GM18868 (cell line): ENCODE measurements around the gene CABP2.

Experiments used
- ATAC-seq: cut with Tn5 transposase; IDR thresholded peaks from one replicate; pipeline ENCODE4 v1.9.1; 2021; ENCODE audit warnings: mild to moderate bottlenecking, moderate library complexity; ENCODE audit not compliant: unreplicated experiment

CABP2 gene

GRCh38 chr11:67508486-67509121 is 14.6 kb downstream of the CABP2 start:
- peak; percentile 42 for ATAC-seq

GRCh38 chr11:67507864-67508485 is 15.3 kb downstream of the CABP2 start, which contains the start of gene CDK2AP2:
CDK2AP2 (minus strand) TSS chr11:67508162; CDS start chr11:67508082, 80 bp downstream.
- peak; percentile 76 for ATAC-seq

GRCh38 chr11:67507242-67507863 is 15.9 kb downstream of the CABP2 start:
- ATAC-seq = no peak

GRCh38 chr11:67506426-67507051 is 16.7 kb downstream of the CABP2 start:
- ATAC-seq = no peak

GRCh38 chr11:67505605-67506396 is 17.4 kb downstream of the CABP2 start:
- ATAC-seq = no peak

- ATAC-seq = no peak
Measured at GRCh38 chr11:67504950-67505581, 18.2 kb downstream of the CABP2 start, which contains the start of gene PITPNM1. PITPNM1 (minus strand) TSS chr11:67505363; CDS start chr11:67504180, 1,183 bp downstream.

- no peak for ATAC-seq
Measured at GRCh38 chr11:67504005-67504949, 19.0 kb downstream of the CABP2 start.

GRCh38 chr11:67503119-67504004 is 19.9 kb downstream of the CABP2 start:
- ATAC-seq = no peak

GRCh38 chr11:67502328-67502979 is 20.8 kb downstream of the CABP2 start:
- ATAC-seq = no peak

- ATAC-seq = no peak
Measured at GRCh38 chr11:67501854-67502253, 21.4 kb downstream of the CABP2 start.

- no peak for ATAC-seq
Measured at GRCh38 chr11:67500831-67501715, 22.2 kb downstream of the CABP2 start.

GRCh38 chr11:67500484-67500821 is 22.8 kb downstream of the CABP2 start:
- no peak for ATAC-seq

GRCh38 chr11:67499808-67500483 is 23.3 kb downstream of the CABP2 start:
- ATAC-seq = no peak

GRCh38 chr11:67498544-67498972 is 24.7 kb downstream of the CABP2 start:
- ATAC-seq = no peak

- ATAC-seq = no peak
Measured at GRCh38 chr11:67497656-67498291, 25.5 kb downstream of the CABP2 start.

- no peak for ATAC-seq
Measured at GRCh38 chr11:67496113-67496512, 27.1 kb downstream of the CABP2 start.
